K562 (cell line): ENCODE data around the gene DNAJB12. TPM values are rescaled to one million over a fixed set of nuclear protein-coding genes. Genes with fewer than 3 reads are reported as not detected.
A peak's percentile ranks its signal among the peaks of the same experiment; 100 is the strongest.

ENCODE experiments used
- ESRRA ChIP-seq: fragments of 450-650 bp; IDR thresholded peaks from 2 replicates; pipeline ENCODE4 v1.6.1; 2014; ENCODE audit warnings: low read depth, mild to moderate bottlenecking, moderate library complexity, borderline replicate concordance
- L3MBTL2 ChIP-seq: fragments of 450-650 bp; IDR thresholded peaks from 2 replicates; pipeline ENCODE4 v1.6.1; 2016; ENCODE audit warnings: mild to moderate bottlenecking, moderate library complexity
- NFXL1 ChIP-seq: fragments of 450-650 bp; formaldehyde crosslinking; IDR thresholded peaks from 2 replicates; pipeline ENCODE4 v1.4.0; 2021; ENCODE audit warnings: mild to moderate bottlenecking
- RFX1 ChIP-seq: fragments of 450-650 bp; IDR thresholded peaks from 2 replicates; pipeline ENCODE4 v1.6.1; 2016; ENCODE audit warnings: mild to moderate bottlenecking, moderate library complexity
- polyA plus RNA-seq, 8 experiments: library from polyadenylated mRNA; depleted of rRNA in 4 of 8; stranded (reverse) in 5 of 8; unstranded in 3 of 8; fragments of >200 nt; fragmentation: Nextera tagmentation in 2 of 8; fragmentation: Illumina TruSeq in 1 of 8; extraction: Ambion mirVana in 2 of 8; extraction: Trizol in 1 of 8; gene quantifications; 2 replicates each; pipeline versions ENCODE4 v1.2.1 to v1.2.3, GENCODE V29; 2011 to 2014; ENCODE audit warnings: inconsistent platforms in 1 of 8, missing spikeins in 1 of 8
- total RNA-seq, 7 experiments: library from RNA; depleted of rRNA in 6 of 7; stranded (reverse); fragments of >200 nt in 6 of 7; fragmentation: Illumina TruSeq in 2 of 7; extraction: Trizol in 2 of 7; gene quantifications; 2 replicates each; pipeline versions ENCODE4 v1.2.1 to v1.2.3, GENCODE V29; 2011 to 2021; ENCODE audit warnings: low replicate concordance in 1 of 7
- TF ChIP-seq, protein P1 (sequence below): fragments of 200-800 bp; sonication (Bioruptor generic); IDR thresholded peaks from 2 replicates; pipeline ENCODE4 v1.6.1; 2017; ENCODE audit warnings: missing genetic modification characterization, missing compliant biosample characterization
- TF ChIP-seq, protein P2 (sequence below), 2 experiments: fragments of 450-650 bp in 1 of 2; sonication (generic) in 1 of 2; formaldehyde crosslinking in 1 of 2; IDR thresholded peaks; 2 replicates each; pipeline versions ENCODE4 v1.7.1 to v1.9.0; 2016 to 2022; ENCODE audit warnings: inconsistent platforms in 1 of 2, mild to moderate bottlenecking in 1 of 2, missing genetic modification reagents in 1 of 2
- TF ChIP-seq, protein P3 (sequence below), 2 experiments: fragments of 450-650 bp; formaldehyde crosslinking in 1 of 2; IDR thresholded peaks; 2 replicates each; pipeline versions ENCODE4 v1.4.0 to v1.6.1; 2014 to 2020; ENCODE audit warnings: mild to moderate bottlenecking in 2 of 2, borderline replicate concordance in 1 of 2, low read depth in 1 of 2

The DNAJB12 gene
- total and polyA plus RNA-seq, 9 of the 15 experiments (the other 6 are each of a cell fraction or from before 2014, with no cell fraction given), result 3.5 to 31.5 (median 20.3) TPM

DNA sequence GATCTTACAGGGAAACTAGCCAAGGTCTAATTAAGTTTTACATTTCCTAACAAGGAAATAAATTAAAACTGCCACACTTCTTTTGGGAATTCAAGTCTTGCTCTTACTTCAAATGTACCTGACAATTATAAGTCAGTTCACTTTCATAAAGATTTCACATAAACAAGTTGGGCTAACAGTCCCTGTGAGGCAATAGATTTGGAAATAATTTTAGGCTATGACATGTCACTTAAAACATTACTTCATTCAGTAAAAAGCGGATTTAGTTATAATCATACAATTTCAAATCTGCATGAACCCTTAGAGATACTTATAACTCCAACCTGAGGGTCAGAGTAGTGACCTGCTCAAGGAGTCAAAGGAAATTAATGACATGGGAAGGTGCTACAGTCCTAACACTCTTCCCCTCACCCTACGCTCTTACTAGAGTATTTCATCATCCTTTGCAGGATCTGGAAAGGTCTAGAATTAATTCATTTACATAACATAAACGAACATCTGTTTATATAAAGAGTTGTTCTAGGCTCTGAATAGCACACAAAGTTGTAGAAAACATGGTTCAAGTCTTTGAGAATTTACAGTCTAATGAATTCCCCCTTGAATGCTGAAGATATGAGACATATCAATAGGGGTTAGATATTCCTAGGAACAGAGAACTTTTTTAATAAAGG is 32.3 kb upstream of the DNAJB12 start (continued):
- TF ChIP-seq, protein P1, sequence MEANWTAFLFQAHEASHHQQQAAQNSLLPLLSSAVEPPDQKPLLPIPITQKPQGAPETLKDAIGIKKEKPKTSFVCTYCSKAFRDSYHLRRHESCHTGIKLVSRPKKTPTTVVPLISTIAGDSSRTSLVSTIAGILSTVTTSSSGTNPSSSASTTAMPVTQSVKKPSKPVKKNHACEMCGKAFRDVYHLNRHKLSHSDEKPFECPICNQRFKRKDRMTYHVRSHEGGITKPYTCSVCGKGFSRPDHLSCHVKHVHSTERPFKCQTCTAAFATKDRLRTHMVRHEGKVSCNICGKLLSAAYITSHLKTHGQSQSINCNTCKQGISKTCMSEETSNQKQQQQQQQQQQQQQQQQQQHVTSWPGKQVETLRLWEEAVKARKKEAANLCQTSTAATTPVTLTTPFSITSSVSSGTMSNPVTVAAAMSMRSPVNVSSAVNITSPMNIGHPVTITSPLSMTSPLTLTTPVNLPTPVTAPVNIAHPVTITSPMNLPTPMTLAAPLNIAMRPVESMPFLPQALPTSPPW (CRISPR knock-in tag), result no peak
- TF ChIP-seq NFXL1 (CRISPR knock-in tag) (no peak), ESRRA (peak; percentile 69), L3MBTL2 (peak; percentile 53; the same call in 1 of the 2 replicates), RFX1 (no peak)
- TF ChIP-seq, protein P2, sequence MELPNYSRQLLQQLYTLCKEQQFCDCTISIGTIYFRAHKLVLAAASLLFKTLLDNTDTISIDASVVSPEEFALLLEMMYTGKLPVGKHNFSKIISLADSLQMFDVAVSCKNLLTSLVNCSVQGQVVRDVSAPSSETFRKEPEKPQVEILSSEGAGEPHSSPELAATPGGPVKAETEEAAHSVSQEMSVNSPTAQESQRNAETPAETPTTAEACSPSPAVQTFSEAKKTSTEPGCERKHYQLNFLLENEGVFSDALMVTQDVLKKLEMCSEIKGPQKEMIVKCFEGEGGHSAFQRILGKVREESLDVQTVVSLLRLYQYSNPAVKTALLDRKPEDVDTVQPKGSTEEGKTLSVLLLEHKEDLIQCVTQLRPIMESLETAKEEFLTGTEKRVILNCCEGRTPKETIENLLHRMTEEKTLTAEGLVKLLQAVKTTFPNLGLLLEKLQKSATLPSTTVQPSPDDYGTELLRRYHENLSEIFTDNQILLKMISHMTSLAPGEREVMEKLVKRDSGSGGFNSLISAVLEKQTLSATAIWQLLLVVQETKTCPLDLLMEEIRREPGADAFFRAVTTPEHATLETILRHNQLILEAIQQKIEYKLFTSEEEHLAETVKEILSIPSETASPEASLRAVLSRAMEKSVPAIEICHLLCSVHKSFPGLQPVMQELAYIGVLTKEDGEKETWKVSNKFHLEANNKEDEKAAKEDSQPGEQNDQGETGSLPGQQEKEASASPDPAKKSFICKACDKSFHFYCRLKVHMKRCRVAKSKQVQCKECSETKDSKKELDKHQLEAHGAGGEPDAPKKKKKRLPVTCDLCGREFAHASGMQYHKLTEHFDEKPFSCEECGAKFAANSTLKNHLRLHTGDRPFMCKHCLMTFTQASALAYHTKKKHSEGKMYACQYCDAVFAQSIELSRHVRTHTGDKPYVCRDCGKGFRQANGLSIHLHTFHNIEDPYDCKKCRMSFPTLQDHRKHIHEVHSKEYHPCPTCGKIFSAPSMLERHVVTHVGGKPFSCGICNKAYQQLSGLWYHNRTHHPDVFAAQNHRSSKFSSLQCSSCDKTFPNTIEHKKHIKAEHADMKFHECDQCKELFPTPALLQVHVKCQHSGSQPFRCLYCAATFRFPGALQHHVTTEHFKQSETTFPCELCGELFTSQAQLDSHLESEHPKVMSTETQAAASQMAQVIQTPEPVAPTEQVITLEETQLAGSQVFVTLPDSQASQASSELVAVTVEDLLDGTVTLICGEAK (IDR thresholded peaks at IDR 0.05), result peak; percentile 82
- TF ChIP-seq, protein P2 (CRISPR knock-in tag; IDR thresholded peaks at IDR 0.05), result no peak
- TF ChIP-seq, protein P3, sequence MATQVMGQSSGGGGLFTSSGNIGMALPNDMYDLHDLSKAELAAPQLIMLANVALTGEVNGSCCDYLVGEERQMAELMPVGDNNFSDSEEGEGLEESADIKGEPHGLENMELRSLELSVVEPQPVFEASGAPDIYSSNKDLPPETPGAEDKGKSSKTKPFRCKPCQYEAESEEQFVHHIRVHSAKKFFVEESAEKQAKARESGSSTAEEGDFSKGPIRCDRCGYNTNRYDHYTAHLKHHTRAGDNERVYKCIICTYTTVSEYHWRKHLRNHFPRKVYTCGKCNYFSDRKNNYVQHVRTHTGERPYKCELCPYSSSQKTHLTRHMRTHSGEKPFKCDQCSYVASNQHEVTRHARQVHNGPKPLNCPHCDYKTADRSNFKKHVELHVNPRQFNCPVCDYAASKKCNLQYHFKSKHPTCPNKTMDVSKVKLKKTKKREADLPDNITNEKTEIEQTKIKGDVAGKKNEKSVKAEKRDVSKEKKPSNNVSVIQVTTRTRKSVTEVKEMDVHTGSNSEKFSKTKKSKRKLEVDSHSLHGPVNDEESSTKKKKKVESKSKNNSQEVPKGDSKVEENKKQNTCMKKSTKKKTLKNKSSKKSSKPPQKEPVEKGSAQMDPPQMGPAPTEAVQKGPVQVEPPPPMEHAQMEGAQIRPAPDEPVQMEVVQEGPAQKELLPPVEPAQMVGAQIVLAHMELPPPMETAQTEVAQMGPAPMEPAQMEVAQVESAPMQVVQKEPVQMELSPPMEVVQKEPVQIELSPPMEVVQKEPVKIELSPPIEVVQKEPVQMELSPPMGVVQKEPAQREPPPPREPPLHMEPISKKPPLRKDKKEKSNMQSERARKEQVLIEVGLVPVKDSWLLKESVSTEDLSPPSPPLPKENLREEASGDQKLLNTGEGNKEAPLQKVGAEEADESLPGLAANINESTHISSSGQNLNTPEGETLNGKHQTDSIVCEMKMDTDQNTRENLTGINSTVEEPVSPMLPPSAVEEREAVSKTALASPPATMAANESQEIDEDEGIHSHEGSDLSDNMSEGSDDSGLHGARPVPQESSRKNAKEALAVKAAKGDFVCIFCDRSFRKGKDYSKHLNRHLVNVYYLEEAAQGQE (IDR thresholded peaks at IDR 0.05; ENCODE audit: borderline replicate concordance), result peak; percentile 45; the same call in 1 of the 2 replicates
- TF ChIP-seq, protein P3 (CRISPR knock-in tag; IDR thresholded peaks at IDR 0.05; ENCODE audit: low read depth), result no peak
